HEK293 (cell line): ENCODE data around the gene ATP2B3.

Source experiments
- ZNF184 ChIP-seq: fragments of 450-650 bp; IDR thresholded peaks from 2 replicates; pipeline ENCODE4 v1.5.1; 2018; ENCODE audit warnings: missing biosample characterization, mild to moderate bottlenecking, missing genetic modification characterization
- TF ChIP-seq, protein P1 (sequence below): fragments of 450-650 bp; formaldehyde crosslinking; IDR thresholded peaks from 2 replicates; pipeline ENCODE4 v1.5.1; 2016; ENCODE audit warnings: missing biosample characterization, missing genetic modification characterization
- TF ChIP-seq, protein P2 (sequence below): fragments of 450-650 bp; formaldehyde crosslinking; IDR thresholded peaks from 2 replicates; pipeline ENCODE4 v1.5.1; 2016; ENCODE audit warnings: missing biosample characterization, missing genetic modification characterization, low read depth

GRCh38 chrX:153588021-153588781 lies 70.8 kb downstream of the ATP2B3 start:
- TF ChIP-seq, protein P1, sequence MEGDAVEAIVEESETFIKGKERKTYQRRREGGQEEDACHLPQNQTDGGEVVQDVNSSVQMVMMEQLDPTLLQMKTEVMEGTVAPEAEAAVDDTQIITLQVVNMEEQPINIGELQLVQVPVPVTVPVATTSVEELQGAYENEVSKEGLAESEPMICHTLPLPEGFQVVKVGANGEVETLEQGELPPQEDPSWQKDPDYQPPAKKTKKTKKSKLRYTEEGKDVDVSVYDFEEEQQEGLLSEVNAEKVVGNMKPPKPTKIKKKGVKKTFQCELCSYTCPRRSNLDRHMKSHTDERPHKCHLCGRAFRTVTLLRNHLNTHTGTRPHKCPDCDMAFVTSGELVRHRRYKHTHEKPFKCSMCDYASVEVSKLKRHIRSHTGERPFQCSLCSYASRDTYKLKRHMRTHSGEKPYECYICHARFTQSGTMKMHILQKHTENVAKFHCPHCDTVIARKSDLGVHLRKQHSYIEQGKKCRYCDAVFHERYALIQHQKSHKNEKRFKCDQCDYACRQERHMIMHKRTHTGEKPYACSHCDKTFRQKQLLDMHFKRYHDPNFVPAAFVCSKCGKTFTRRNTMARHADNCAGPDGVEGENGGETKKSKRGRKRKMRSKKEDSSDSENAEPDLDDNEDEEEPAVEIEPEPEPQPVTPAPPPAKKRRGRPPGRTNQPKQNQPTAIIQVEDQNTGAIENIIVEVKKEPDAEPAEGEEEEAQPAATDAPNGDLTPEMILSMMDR (tag by site-specific recombination): no peak
- TF ChIP-seq ZNF184: no peak
- TF ChIP-seq, protein P2, sequence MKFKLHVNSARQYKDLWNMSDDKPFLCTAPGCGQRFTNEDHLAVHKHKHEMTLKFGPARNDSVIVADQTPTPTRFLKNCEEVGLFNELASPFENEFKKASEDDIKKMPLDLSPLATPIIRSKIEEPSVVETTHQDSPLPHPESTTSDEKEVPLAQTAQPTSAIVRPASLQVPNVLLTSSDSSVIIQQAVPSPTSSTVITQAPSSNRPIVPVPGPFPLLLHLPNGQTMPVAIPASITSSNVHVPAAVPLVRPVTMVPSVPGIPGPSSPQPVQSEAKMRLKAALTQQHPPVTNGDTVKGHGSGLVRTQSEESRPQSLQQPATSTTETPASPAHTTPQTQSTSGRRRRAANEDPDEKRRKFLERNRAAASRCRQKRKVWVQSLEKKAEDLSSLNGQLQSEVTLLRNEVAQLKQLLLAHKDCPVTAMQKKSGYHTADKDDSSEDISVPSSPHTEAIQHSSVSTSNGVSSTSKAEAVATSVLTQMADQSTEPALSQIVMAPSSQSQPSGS (tag by site-specific recombination): no peak
